Liver (tissue), 9 donors: ENCODE data around the gene FMO2. TPM values are rescaled to one million over a fixed set of nuclear protein-coding genes. Genes with fewer than 3 reads are reported as not detected.
A peak's percentile ranks its signal among the peaks of the same experiment; 100 is the strongest.
"Not testable (repeated sequence)": the region's sequence is repeated elsewhere in the genome, so short reads cannot be mapped to it uniquely, and the experiment has no call there.

ENCODE experiments used
- DNase-seq: peaks from one replicate; pipeline ENCODE4 v3.0.0-alpha.2; 2017; ENCODE audit warnings: low spot score
- H3K27ac ChIP-seq, 2 donors: one replicate each; pipeline ENCODE4 v1.7.0; 2013; ENCODE audit warnings: inconsistent platforms in 2 of 2, low read length in 2 of 2, control low read depth in 1 of 2, low read depth in 1 of 2, mild to moderate bottlenecking in 1 of 2
- H3K27me3 ChIP-seq, 4 donors: one replicate each; pipeline versions ENCODE4 v1.6.1 to v1.7.0; 2013; ENCODE audit warnings: low read length in 3 of 4, inconsistent platforms in 1 of 4, mild to moderate bottlenecking in 1 of 4, moderate library complexity in 1 of 4; ENCODE audit not compliant: control insufficient read depth in 4 of 4, insufficient read depth in 4 of 4
- H3K36me3 ChIP-seq, 4 donors: one replicate each; pipeline versions ENCODE4 v1.6.1 to v1.7.0; 2013; ENCODE audit warnings: low read length in 3 of 4, mild to moderate bottlenecking in 3 of 4, low read depth in 1 of 4, moderate library complexity in 1 of 4; ENCODE audit not compliant: control insufficient read depth in 4 of 4, insufficient read depth in 3 of 4
- H3K4me1 ChIP-seq, 4 donors: one replicate each; pipeline versions ENCODE4 v1.6.1 to v1.7.0; 2013; ENCODE audit warnings: low read length in 3 of 4, mild to moderate bottlenecking in 3 of 4, moderate library complexity in 1 of 4; ENCODE audit not compliant: control insufficient read depth in 4 of 4, insufficient read depth in 4 of 4
- H3K4me3 ChIP-seq, 3 donors: one replicate each; pipeline versions ENCODE4 v1.6.1 to v1.7.0; 2013; ENCODE audit warnings: low read length in 3 of 3, control low read depth in 1 of 3, low read depth in 1 of 3, mild to moderate bottlenecking in 1 of 3
- H3K9ac ChIP-seq, 2 donors: one replicate each; pipeline ENCODE4 v1.7.0; 2013; ENCODE audit warnings: low read length in 2 of 2, mild to moderate bottlenecking in 2 of 2, moderate library complexity in 2 of 2, control low read depth in 1 of 2, low read depth in 1 of 2
- H3K9me3 ChIP-seq, 4 donors: one replicate each; pipeline versions ENCODE4 v1.6.1 to v1.7.0; 2013; ENCODE audit warnings: low read length in 3 of 4; ENCODE audit not compliant: control insufficient read depth in 4 of 4
- CTCF ChIP-seq: fragments of 150-350 bp; IDR thresholded peaks from 2 replicates; pipeline ENCODE4 v1.5.1; 2017; ENCODE audit warnings: improper control_type of control experiment, low read depth, low read length; ENCODE audit not compliant: missing input control
- FOXA2 ChIP-seq: IDR thresholded peaks from 2 replicates; pipeline ENCODE4 v1.6.1; 2016; ENCODE audit warnings: antibody characterized with exemption
- HNF4A ChIP-seq, 2 donors: conservative IDR thresholded peaks; 2 replicates each; pipeline ENCODE4 v1.6.1; 2016; ENCODE audit warnings: antibody characterized with exemption in 2 of 2, mild to moderate bottlenecking in 2 of 2
- HNF4G ChIP-seq: IDR thresholded peaks from 2 replicates; pipeline ENCODE4 v1.6.1; 2016; ENCODE audit warnings: antibody characterized with exemption
- JUND ChIP-seq, 2 donors: IDR thresholded peaks; 2 replicates each; pipeline ENCODE4 v1.6.1; 2016; ENCODE audit warnings: antibody characterized with exemption in 2 of 2
- MAX ChIP-seq: IDR thresholded peaks from 2 replicates; pipeline ENCODE4 v1.6.1; 2016; ENCODE audit warnings: antibody characterized with exemption
- NR2F2 ChIP-seq: IDR thresholded peaks from 2 replicates; pipeline ENCODE4 v1.6.1; 2016; ENCODE audit warnings: antibody characterized with exemption
- RAD21 ChIP-seq, 2 donors: IDR thresholded peaks; 2 replicates each; pipeline ENCODE4 v1.6.1; 2016; ENCODE audit warnings: antibody characterized with exemption in 2 of 2, mild to moderate bottlenecking in 2 of 2
- RXRA ChIP-seq, 2 donors: IDR thresholded peaks; 2 replicates each; pipeline ENCODE4 v1.6.1; 2017 to 2018; ENCODE audit warnings: antibody characterized with exemption in 2 of 2, mild to moderate bottlenecking in 1 of 2
- SP1 ChIP-seq: IDR thresholded peaks from 2 replicates; pipeline ENCODE4 v1.6.1; 2018; ENCODE audit warnings: antibody characterized with exemption, mild to moderate bottlenecking
- TAF1 ChIP-seq: conservative IDR thresholded peaks from 2 replicates; pipeline ENCODE4 v1.6.1; 2016; ENCODE audit warnings: antibody characterized with exemption, mild to moderate bottlenecking
- YY1 ChIP-seq: IDR thresholded peaks from 2 replicates; pipeline ENCODE4 v1.6.1; 2016; ENCODE audit warnings: antibody characterized with exemption, mild to moderate bottlenecking
- ZBTB33 ChIP-seq: IDR thresholded peaks from 2 replicates; pipeline ENCODE4 v1.6.1; 2016; ENCODE audit warnings: antibody characterized with exemption
- WGBS: extraction: QIAGEN DNeasy Blood & Tissue Kit; methylation state at CpG from one replicate; pipeline ENCODE4 v1.1.7; 2013; 5-methylcytosine and 5-hydroxymethylcytosine counted together
- polyA plus RNA-seq, 2 donors: library from polyadenylated mRNA; stranded (reverse) in 1 of 2; unstranded in 1 of 2; fragments of 200-250 nt in 1 of 2; fragments of >200 nt in 1 of 2; fragmentation: Nextera tagmentation in 1 of 2; extraction: Ambion mirVana in 1 of 2; gene quantifications; one replicate each; pipeline versions ENCODE4 v1.2.1 to v1.2.3, GENCODE V29; 2013 to 2015
- total RNA-seq, 2 donors: library from RNA; depleted of rRNA; stranded (reverse); fragments of >200 nt; gene quantifications; one replicate each; pipeline ENCODE4 v1.2.3, GENCODE V29; 2014
- TF ChIP-seq, protein P1 (sequence below): IDR thresholded peaks from 2 replicates; pipeline ENCODE4 v1.6.1; 2016; ENCODE audit warnings: antibody characterized with exemption, mild to moderate bottlenecking
- donor health status: healthy.
- donor health status: healthy.
- donor health status: healthy.
- donor health status: healthy.
- donor health status: healthy.

Gene FMO2
- total and polyA plus RNA-seq, 4 donors, result 0.14 to 1.6 (median 1.1) TPM

- Histone ChIP-seq H3K4me1 (no peaks in the 10 kb centered on the region), H3K9ac (no peak overlapping the region), H3K36me3 (no peaks in the 10 kb centered on the region), H3K9me3 (no peaks in the 10 kb centered on the region), H3K27me3 (no peaks in the 10 kb centered on the region), H3K27ac (no peak overlapping the region), H3K4me3 (no peak overlapping the region)
- DNase-seq, result no peak
- WGBS, result 76% methylated on average over 1 of the region's 1 CpG
- TF ChIP-seq ZBTB33, result no peak
- no peak for TF ChIP-seq HNF4G
- TF ChIP-seq CTCF, result peak; percentile 86
- peak; percentile 100 for TF ChIP-seq RAD21 (IDR thresholded peaks at IDR 0.05)
Observed at GRCh38 chr1:171226747-171227370, 41.8 kb downstream of the FMO2 start.

- H3K9me3 ChIP-seq, result no peaks in the 10 kb centered on the region
- no peaks in the 10 kb centered on the region for H3K36me3 ChIP-seq
- TF ChIP-seq YY1, result no peak
- no peak for TF ChIP-seq NR2F2
- no peaks in the 10 kb centered on the region for H3K27me3 ChIP-seq
- H3K4me3 ChIP-seq, result no peak overlapping the region
- no peak for DNase-seq
- H3K9ac ChIP-seq, result no peak overlapping the region
- H3K27ac ChIP-seq, result no peak overlapping the region
- peaks cover 0 to 3% (median 0%) of the 10 kb centered on the region in 4 donors for H3K4me1 ChIP-seq
Observed at GRCh38 chr1:171231326-171231725, 46.2 kb downstream of the FMO2 start.

DNA sequence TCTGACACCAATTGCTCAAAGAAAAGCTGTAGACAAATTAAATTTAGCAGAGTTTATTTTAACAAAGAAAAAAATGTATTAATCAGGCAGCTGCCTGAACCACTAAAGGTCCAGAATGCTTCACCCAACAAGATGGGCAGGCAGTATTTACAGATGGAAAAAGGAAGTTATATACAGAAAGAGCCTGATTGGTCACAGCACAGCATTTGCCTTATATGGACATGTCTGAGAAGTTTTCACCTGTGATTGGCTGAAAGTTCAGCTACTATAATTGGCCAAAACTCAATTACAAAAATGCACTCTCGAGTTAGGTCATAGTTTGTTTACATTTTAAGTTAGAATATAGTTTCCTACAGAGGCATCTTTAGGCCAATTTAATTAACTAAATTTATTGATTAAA, 48.1 kb downstream of the FMO2 start:
- no peaks in the 10 kb centered on the region for H3K36me3 ChIP-seq
- H3K27ac ChIP-seq, result no peak overlapping the region
- H3K4me3 ChIP-seq, result no peak overlapping the region
- 99% methylated on average over 1 of the region's 1 CpG for WGBS
- H3K9me3 ChIP-seq, result no peaks in the 10 kb centered on the region
- H3K9ac ChIP-seq, result no peak overlapping the region
- H3K4me1 ChIP-seq, result peaks cover 0 to 3% (median 0%) of the 10 kb centered on the region in 4 donors
- TF ChIP-seq YY1 (no peak), RXRA (IDR thresholded peaks at IDR 0.05) (no peak), FOXA2 (no peak), MAX (no peak), HNF4G (no peak), JUND (IDR thresholded peaks at IDR 0.05) (no peak), SP1 (no peak), CTCF (no peak), HNF4A (conservative IDR thresholded peaks at IDR 0.05) (no peak), TAF1 (no peak)
- TF ChIP-seq, protein P1, sequence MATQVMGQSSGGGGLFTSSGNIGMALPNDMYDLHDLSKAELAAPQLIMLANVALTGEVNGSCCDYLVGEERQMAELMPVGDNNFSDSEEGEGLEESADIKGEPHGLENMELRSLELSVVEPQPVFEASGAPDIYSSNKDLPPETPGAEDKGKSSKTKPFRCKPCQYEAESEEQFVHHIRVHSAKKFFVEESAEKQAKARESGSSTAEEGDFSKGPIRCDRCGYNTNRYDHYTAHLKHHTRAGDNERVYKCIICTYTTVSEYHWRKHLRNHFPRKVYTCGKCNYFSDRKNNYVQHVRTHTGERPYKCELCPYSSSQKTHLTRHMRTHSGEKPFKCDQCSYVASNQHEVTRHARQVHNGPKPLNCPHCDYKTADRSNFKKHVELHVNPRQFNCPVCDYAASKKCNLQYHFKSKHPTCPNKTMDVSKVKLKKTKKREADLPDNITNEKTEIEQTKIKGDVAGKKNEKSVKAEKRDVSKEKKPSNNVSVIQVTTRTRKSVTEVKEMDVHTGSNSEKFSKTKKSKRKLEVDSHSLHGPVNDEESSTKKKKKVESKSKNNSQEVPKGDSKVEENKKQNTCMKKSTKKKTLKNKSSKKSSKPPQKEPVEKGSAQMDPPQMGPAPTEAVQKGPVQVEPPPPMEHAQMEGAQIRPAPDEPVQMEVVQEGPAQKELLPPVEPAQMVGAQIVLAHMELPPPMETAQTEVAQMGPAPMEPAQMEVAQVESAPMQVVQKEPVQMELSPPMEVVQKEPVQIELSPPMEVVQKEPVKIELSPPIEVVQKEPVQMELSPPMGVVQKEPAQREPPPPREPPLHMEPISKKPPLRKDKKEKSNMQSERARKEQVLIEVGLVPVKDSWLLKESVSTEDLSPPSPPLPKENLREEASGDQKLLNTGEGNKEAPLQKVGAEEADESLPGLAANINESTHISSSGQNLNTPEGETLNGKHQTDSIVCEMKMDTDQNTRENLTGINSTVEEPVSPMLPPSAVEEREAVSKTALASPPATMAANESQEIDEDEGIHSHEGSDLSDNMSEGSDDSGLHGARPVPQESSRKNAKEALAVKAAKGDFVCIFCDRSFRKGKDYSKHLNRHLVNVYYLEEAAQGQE, result no peak
- DNase-seq, result no peak
- no peaks in the 10 kb centered on the region for H3K27me3 ChIP-seq

- not testable (repeated sequence) for H3K9me3 ChIP-seq, H3K36me3 ChIP-seq, H3K27me3 ChIP-seq, H3K4me1 ChIP-seq, H3K9ac ChIP-seq, H3K4me3 ChIP-seq, H3K27ac ChIP-seq, DNase-seq
- 91% methylated on average over 4 of the region's 4 CpGs for WGBS
Observed at GRCh38 chr1:171236231-171236630, 51.1 kb downstream of the FMO2 start.
